ENCODE measurements around the gene PHLDB3.
A peak's percentile ranks its signal among the peaks of the same experiment; 100 is the strongest.
"Not testable (repeated sequence)": the region's sequence is repeated elsewhere in the genome, so short reads cannot be mapped to it uniquely, and the experiment has no call there.

Gene PHLDB3

GRCh38 chr19:43504426-43505185 lies at the start of gene PHLDB3:
PHLDB3 (minus strand) TSS chr19:43504746; CDS start chr19:43504118, 628 bp downstream.
- DNase-seq (ENCODE audit: low read depth in 2 of 2): no peak

- DNase-seq (ENCODE audit: low read depth in 2 of 2): no peak
Observed at GRCh38 chr19:43553656-43554055, 49.1 kb upstream of the PHLDB3 start.

- DNase-seq (ENCODE audit: low read depth in 2 of 2): no peak
Observed at GRCh38 chr19:43552616-43553015, 48.1 kb upstream of the PHLDB3 start.

GRCh38 chr19:43552198-43552450 lies 47.6 kb upstream of the PHLDB3 start:
- DNase-seq (ENCODE audit: low read depth in 2 of 2): no peak

- DNase-seq (ENCODE audit: low read depth in 2 of 2): no peak
Observed at GRCh38 chr19:43551399-43552197, 47.1 kb upstream of the PHLDB3 start.

GRCh38 chr19:43548706-43549105 lies 44.2 kb upstream of the PHLDB3 start:
- DNase-seq (ENCODE audit: low read depth in 2 of 2): no peak

- DNase-seq (ENCODE audit: low read depth in 2 of 2): not testable (repeated sequence)
Observed at GRCh38 chr19:43547926-43548325, 43.4 kb upstream of the PHLDB3 start.

GRCh38 chr19:43546581-43546980 lies 42.0 kb upstream of the PHLDB3 start:
- no peak for DNase-seq (ENCODE audit: low read depth in 2 of 2)

GRCh38 chr19:43545981-43546380 lies 41.4 kb upstream of the PHLDB3 start:
- no peak for DNase-seq (ENCODE audit: low read depth in 2 of 2)

GRCh38 chr19:43545276-43545675 lies 40.7 kb upstream of the PHLDB3 start:
- no peak for DNase-seq (ENCODE audit: low read depth in 2 of 2)

- no peak for DNase-seq (ENCODE audit: low read depth in 2 of 2)
Observed at GRCh38 chr19:43544077-43544476, 39.5 kb upstream of the PHLDB3 start.

- no peak for DNase-seq (ENCODE audit: low read depth in 2 of 2)
Observed at GRCh38 chr19:43541920-43542650, 37.5 kb upstream of the PHLDB3 start.

GRCh38 chr19:43540381-43540780 lies 35.8 kb upstream of the PHLDB3 start:
- no peak for DNase-seq (ENCODE audit: low read depth in 2 of 2)

- no peak for DNase-seq (ENCODE audit: low read depth in 2 of 2)
Observed at GRCh38 chr19:43538922-43539321, 34.4 kb upstream of the PHLDB3 start.

GRCh38 chr19:43534816-43535761 lies 30.5 kb upstream of the PHLDB3 start:
- DNase-seq (ENCODE audit: low read depth in 2 of 2): no peak

GRCh38 chr19:43534305-43534815 lies 29.8 kb upstream of the PHLDB3 start:
- no peak for DNase-seq (ENCODE audit: low read depth in 2 of 2)

GRCh38 chr19:43533546-43534304 lies 29.2 kb upstream of the PHLDB3 start:
- DNase-seq (ENCODE audit: low read depth in 2 of 2): peak; percentile 99

GRCh38 chr19:43532962-43533545 lies 28.5 kb upstream of the PHLDB3 start, which contains the start of gene ZNF575:
ZNF575 (plus strand) TSS chr19:43533188; CDS start chr19:43534423, 1,235 bp downstream.
- peak; percentile 91 to 92 for DNase-seq (ENCODE audit: low read depth in 2 of 2)

- no peak for DNase-seq (ENCODE audit: low read depth in 2 of 2)
Observed at GRCh38 chr19:43532571-43532961, 28.0 kb upstream of the PHLDB3 start.

Data from fibroblast of skin of left biceps (primary cell).